Activated T-cell treated with anti-CD3 and anti-CD28 coated beads for 48 hours (primary cell): ENCODE measurements around the gene LTK.
"Not testable (repeated sequence)": the region's sequence is repeated elsewhere in the genome, so short reads cannot be mapped to it uniquely, and the experiment has no call there.

ENCODE experiments used
- DNase-seq: peaks from one replicate; pipeline ENCODE4 v3.0.0-alpha.2; 2020; ENCODE audit warnings: low read depth

LTK gene

DNA sequence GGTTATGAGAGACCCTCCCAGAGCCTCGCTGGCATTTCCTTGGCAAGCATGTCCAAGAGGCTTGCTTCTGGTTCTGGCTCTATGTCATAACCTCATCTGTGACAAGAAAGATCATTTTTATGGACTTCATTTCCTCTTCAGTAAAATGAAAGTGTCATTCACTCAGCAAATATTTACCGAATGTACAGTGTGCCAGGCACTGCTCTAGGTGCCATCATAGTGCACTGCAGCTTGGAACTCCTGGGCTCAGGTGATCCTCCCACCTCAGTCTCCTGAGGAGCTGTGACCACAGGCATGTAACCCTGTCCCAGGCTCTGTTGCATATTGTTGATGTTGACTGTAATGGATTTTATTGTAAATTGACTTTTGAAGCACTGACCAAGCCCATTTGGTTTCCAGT, 38.7 kb downstream of the LTK start:
- DNase-seq: no peak

DNA sequence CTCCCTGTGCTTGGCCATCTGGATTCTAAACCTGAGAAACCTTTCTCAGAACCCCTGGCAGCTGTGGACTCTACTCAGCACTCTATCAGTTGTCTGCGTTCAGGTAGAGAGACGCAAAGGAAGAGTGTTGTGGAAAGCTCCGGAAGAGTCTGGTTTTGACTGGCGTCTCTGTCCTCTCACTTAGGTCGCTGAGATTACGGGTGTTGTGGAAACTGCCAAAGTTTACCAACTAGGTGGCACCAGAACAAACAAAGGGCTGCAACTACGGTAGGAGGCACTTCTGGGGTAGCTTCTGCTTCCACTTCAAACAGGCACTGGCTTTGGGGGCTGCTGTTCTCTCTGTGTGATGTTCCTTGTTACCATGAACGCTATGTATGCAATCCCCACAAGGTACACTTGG, 39.2 kb downstream of the LTK start:
- DNase-seq: no peak

DNA sequence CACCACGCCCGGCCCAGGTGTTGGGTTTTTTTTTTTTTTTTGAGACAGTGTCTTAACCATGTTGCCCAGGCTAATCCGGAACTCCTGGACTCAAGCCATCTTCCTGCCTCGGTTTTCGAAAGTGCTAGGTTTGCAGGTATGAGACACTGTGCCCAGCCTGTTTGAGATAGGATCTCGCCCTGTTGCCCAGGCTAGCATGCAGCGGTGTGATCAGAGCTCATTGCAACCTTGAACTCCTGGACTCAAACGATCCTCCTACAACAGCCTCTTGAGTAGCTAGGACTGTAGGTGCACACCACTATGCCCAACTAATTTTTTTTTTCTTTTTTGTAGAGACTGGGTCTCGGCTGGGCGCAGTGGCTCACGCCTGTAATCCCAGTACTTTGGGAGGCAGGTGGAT, 40.2 kb downstream of the LTK start:
- DNase-seq: no peak

DNA sequence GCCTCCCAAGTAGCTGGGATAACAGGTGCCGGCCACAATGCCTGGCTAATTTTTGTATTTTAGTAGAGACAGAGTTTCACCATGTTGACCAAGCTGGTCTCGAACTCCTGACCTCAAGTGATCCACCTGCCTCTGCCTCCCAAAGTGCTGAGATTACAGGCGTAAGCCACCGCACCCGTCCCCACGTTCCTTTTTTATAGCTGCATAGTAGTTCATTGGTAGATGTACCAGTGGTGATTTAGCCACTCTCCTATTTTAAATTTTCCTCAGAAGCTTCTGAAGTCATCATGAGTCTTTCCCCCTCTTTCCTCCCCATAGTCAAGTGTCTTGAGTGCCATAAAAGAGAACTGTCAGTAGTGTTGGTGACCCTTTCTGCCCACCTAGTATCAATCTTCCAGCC, 44.0 kb downstream of the LTK start:
- not testable (repeated sequence) for DNase-seq

DNA sequence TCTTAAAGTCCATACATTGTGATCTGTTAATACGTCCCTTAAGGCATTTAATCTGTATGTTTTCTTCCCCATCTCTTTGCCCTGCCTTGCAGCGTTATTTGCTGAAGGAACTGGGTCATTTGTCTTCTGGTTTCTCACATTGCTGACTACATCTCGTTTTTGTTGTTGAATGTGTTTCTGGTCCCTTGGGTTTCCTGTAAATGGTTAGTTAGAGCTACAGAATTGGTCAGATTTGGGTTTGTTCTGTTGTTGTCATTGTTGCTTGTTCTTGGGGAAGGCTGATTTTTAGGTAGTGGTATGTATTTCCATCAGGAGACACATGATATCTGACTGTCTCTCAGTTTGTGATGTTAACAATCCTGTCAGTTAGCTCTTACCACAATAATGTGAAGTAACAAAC, 46.9 kb downstream of the LTK start:
- no peak for DNase-seq

DNA sequence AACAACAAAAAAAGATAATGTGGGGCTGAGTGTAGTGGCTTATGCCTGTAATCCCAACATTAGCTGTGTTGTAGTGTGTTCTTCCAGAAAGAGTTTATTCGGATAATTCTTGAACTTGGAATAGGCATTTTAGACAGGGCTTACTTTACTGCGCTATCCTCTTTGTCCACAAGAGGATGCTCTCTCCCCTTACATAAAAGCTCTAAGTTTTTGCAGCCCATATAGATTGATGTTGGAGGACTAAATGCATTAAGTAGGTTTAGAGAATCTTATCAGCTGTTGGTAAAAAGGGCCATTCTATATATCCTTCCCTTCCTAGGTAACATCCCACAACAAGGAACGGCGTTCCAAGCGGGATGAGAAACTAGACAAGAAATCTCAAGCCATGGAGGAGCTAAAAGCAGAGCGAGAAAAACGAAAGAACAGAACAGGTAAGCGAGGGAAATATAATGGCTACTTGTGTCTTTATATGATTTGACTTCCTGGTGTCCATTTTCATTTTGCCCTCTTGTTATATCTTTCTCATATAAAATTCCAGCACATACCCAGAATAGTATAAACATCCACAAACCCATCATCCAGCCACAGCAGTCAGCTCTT, 47.7 kb downstream of the LTK start:
- no peak for DNase-seq

DNA sequence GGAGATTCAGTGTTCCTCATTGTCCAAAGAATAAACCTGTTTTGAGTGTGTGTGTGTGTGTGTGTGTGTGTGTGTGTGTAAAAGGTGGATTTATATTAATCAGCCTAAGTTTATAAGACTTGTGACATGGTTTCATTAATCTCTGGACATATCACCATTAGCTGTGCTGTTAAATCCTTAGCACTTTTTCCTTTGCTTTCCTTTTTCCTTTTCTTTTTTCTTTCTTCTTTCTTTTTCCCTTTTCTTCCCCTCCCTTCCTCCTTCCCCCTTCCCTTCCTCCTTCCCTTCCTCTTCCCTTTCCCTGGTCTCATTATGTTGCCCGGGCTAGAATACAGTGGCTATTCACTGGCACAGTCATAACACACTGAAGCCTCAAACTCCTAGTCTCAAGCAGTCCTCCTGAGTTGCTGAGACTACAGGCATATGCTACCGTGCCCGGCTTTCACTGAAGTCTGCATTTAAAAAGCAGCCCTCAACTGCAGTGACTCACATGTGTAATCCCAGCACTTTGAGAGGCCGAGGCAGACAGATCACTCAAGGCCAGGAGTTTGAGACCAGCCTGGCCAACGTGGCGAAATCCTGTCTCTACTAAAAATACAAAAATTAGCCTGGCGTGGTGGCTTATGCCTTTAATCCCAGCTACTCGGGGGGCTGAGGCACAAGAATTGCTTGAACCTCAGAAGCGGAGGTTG, 48.6 kb downstream of the LTK start:
- no peak for DNase-seq

DNA sequence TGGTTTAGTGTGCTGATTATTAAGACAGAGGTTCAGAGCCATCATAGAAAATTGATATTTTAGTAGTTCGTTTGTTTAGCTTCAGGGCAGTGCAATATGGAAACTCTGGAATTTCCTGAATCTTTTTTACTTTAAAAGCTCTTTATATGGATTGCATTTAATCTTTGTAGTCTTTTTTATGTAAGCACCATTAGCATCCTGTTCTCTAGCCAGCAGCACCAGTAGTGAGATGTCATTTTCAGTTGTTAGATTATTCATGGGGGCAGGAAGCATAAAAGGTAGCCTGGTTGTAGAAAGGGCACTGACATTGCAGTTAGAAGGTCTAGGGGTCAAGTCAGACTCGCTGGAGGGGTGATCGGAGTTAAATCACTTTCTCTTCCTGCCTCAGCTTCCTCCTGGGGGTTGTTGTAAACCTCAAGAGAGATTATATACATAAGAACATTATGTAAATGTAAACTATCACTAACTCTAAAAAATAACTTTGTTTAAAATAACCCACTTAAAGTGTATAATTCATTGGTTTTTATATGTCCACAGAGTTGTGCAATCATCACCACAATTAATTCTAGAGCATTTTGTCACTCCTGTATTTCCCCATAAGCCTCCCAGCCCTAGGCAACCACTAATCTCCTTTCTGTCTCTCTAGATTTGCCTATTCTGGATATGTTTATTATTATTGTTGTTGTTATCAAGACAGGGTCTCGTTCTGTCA, 51.4 kb downstream of the LTK start:
- no peak for DNase-seq
